HG02798 (cell line): ENCODE results near the gene PSD.

ENCODE experiments used
- ATAC-seq: cut with Tn5 transposase; IDR thresholded peaks from one replicate; pipeline ENCODE4 v1.9.1; 2021; ENCODE audit warnings: mild to moderate bottlenecking; ENCODE audit not compliant: unreplicated experiment, poor library complexity

The PSD gene

GRCh38 chr10:102449321-102450123 is 30.9 kb upstream of the PSD start:
- ATAC-seq: peak; percentile 50

- no peak for ATAC-seq
Observed at GRCh38 chr10:102444851-102445250, 26.3 kb upstream of the PSD start.

- no peak for ATAC-seq
Observed at GRCh38 chr10:102438374-102438773, 19.8 kb upstream of the PSD start.

GRCh38 chr10:102437515-102437914 is 18.9 kb upstream of the PSD start:
- no peak for ATAC-seq

GRCh38 chr10:102436312-102436711 is 17.7 kb upstream of the PSD start:
- no peak for ATAC-seq

GRCh38 chr10:102435529-102436233 is 17.1 kb upstream of the PSD start:
- no peak for ATAC-seq

GRCh38 chr10:102435133-102435497 is 16.5 kb upstream of the PSD start:
- ATAC-seq: no peak

- ATAC-seq: no peak
Observed at GRCh38 chr10:102434394-102435132, 16.0 kb upstream of the PSD start.

- no peak for ATAC-seq
Observed at GRCh38 chr10:102433619-102434046, 15.0 kb upstream of the PSD start.

- peak; percentile 92 for ATAC-seq
Observed at GRCh38 chr10:102432162-102432950, 13.8 kb upstream of the PSD start, which contains the start of gene CUEDC2. Gene CUEDC2, minus strand, starts transcription at chr10:102432574. Its CDS starts 7,386 bp downstream, at chr10:102425188.

- ATAC-seq: no peak
Observed at GRCh38 chr10:102431452-102432124, 13.0 kb upstream of the PSD start.

GRCh38 chr10:102429468-102429867 is 10.9 kb upstream of the PSD start:
- ATAC-seq: no peak

GRCh38 chr10:102426803-102427287 is 8.3 kb upstream of the PSD start:
- ATAC-seq: no peak

- no peak for ATAC-seq
Observed at GRCh38 chr10:102425444-102425843, 6.9 kb upstream of the PSD start.

GRCh38 chr10:102424916-102425315 is 6.3 kb upstream of the PSD start:
- ATAC-seq: no peak

GRCh38 chr10:102424145-102424544 is 5.6 kb upstream of the PSD start:
- no peak for ATAC-seq

- ATAC-seq: no peak
Observed at GRCh38 chr10:102423372-102423968, 4.9 kb upstream of the PSD start.

- ATAC-seq: no peak
Observed at GRCh38 chr10:102422545-102423129, 4.1 kb upstream of the PSD start.
